Cardiac septum (tissue), 1 donor: ENCODE results near the gene MYOCD. TPM values are rescaled to one million over a fixed set of nuclear protein-coding genes. Genes with fewer than 3 reads are reported as not detected.
A peak's percentile ranks its signal among the peaks of the same experiment; 100 is the strongest.

Experiments used
- DNase-seq: peaks from one replicate; pipeline ENCODE4 v3.0.0-alpha.2; 2020; ENCODE audit warnings: low spot score
- intact Hi-C: fragments of 100-400 bp; cut with DNase I; formaldehyde crosslinking; loops from one replicate; pipeline ENCODE4 v1.14.0; 2022
- total RNA-seq: library from RNA; stranded (reverse); fragmentation: NEBNext Ultra II Directional; extraction: Animal tissue kit (Norgen Biotek cat#: 25700); gene quantifications from one replicate; pipeline ENCODE4 v1.2.1, GENCODE V29; 2021
- donor health status: DM: no; HTN: no; CAD: no.

MYOCD gene
- total RNA-seq, 1 donor from 2014 or later: 82.1 TPM

DNA sequence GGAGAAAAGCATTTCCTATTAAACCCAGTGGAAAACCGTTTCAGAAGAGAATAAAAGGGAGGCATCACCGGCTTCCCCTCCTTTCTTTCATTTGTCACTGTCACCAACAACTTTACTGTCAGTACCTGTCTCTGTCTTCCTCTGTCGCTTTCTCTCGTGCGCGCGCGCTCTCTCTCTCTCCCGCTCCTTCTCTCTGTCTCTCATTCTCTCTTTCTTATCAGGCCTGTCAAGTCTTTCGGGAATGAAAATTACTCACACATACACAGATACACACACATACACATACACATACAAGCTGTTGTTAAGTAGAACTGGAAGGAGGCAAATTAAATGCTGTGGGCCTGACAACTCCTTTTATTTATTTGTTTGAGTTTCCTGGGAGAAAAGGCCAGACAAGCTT is 17.6 kb downstream of the MYOCD start:
- intact Hi-C loops: no loop called here
- DNase-seq: no peak

DNA sequence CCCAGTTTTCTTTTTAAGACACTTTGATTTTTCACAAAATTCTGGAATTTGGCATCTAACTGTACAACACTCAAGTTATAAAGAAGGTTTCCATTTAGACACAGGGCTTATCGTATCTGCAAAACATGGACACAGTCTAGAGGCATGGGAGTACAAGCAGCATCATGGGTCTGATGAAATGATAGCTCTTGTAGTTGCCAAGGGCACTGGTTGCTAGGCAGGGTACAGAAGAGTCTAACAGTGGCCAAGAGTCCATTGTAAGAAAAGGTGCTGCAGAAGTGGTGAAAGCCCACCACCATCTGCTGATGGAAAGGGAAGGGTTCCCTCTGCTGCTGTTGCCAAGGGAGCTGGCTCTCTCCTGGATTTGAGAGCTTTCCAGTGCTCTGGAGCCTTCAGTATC is 20.8 kb downstream of the MYOCD start:
- intact Hi-C loops: no loop called here
- no peak for DNase-seq

DNA sequence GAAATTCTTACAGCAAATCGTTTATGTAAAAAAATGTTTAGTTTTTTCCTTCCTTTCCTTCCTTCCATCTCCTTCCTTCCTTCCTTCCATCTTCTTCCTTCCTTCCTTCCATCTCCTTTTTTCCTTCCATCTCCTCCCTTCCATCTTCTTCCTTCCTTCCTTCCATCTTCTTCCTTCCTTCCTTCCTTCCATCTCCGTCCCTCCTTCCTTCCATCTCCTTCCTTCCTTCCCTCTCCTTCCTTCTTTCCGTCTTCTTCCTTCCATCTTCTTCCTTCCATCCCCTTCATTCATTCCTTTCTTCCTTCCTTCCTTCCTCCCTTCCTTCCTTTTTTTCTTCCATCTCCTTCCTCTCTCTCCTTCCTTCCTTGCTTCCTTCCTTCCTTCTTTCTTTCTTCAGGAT is 22.7 kb downstream of the MYOCD start:
- no peak for DNase-seq
- intact Hi-C loops: no loop called here

GRCh38 chr17:12691173-12691572 is 25.5 kb downstream of the MYOCD start:
- no peak for DNase-seq
- intact Hi-C loops: no loop called here

DNA sequence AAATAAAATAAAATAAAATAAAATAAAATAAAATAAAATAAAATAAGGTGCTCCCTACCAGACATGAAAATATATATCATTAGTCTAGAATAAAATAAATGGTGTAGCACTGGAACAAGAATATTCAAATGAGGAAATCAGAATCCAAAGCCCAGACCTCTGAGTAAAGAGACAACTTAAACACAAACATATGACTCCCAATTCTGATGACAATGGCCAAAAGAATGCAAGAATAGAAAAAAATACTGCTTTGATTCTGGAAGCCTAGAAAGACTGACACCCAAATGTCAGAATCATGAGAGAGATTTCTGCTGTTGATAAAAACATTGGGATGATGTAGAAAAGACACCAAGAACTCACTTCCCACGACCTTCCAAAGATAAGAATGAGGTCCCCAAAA is 27.9 kb downstream of the MYOCD start:
- no peak for DNase-seq
- intact Hi-C loops: no loop called here

DNA sequence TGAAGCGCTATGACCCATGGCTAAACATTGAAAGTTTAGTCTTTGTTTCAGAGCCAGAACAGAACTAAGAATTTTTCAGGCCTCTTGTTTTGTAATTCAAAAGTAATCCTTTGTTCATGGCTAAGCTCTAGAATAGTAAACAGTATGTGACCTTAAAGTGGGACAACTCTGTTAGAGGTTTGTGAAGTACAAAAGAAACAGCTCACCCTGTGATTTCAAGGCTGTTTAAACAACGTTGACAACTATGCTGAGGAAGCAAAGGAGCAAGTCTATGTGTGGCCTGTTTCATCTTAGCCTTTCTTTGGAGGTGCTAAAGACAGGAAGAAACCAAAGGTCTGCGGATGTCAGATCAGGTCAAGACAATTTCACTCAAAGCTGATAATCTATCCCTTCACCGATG is 40.4 kb downstream of the MYOCD start:
- no peak for DNase-seq
- intact Hi-C loops: no loop called here

GRCh38 chr17:12709063-12709462 is 43.4 kb downstream of the MYOCD start:
- no peak for DNase-seq
- intact Hi-C loops: no loop called here

GRCh38 chr17:12712415-12712814 is 46.7 kb downstream of the MYOCD start:
- DNase-seq: no peak
- intact Hi-C loops: no loop called here

DNA sequence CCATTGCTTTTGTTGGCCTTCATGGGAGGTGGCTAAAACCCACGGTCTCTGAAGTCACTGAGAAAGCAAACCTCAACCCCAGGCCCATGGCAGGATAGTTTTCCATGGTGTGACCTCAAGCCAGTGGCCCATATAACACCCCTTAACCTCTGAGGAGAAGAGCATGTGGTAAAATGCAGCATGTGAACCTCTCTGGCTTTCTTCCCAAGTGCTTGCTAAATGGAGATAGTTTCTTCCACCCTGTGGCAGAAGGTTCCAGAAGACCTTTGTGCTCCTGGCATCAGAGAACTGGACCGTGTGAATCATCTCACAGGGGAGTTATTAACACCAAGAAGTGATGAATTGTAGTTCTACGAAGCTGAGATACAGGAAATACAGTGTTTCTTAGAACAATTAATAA is 47.3 kb downstream of the MYOCD start:
- DNase-seq: no peak
- intact Hi-C loops: no loop called here

DNA sequence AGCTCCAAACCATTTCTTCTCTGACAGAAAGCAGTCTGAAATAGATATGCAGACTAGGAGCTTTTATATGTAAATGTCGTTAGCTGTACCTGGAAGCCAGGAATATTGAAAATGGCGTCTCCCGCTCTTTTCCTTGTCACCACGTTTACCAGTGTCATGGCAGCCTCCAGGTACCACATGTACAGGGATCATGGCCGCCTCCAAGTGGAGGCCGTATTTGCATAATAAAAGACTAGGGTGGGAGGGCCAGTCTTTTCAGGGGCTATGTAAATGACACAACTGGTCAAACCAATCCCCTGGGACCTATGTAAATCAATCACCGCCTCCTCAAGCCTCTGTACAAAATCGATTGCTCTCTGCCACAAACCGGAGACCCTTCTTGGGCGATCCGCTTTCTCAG is 54.3 kb downstream of the MYOCD start:
- no peak for DNase-seq
- intact Hi-C loops: no loop called here

- intact Hi-C loops: no loop called here
- no peak for DNase-seq
Measured at GRCh38 chr17:12721581-12721980, 55.9 kb downstream of the MYOCD start.

GRCh38 chr17:12722282-12722681 is 56.6 kb downstream of the MYOCD start:
- DNase-seq: no peak
- intact Hi-C loops: no loop called here

- intact Hi-C loops: no loop called here
- DNase-seq: no peak
Measured at GRCh38 chr17:12726131-12726530, 60.4 kb downstream of the MYOCD start.

DNA sequence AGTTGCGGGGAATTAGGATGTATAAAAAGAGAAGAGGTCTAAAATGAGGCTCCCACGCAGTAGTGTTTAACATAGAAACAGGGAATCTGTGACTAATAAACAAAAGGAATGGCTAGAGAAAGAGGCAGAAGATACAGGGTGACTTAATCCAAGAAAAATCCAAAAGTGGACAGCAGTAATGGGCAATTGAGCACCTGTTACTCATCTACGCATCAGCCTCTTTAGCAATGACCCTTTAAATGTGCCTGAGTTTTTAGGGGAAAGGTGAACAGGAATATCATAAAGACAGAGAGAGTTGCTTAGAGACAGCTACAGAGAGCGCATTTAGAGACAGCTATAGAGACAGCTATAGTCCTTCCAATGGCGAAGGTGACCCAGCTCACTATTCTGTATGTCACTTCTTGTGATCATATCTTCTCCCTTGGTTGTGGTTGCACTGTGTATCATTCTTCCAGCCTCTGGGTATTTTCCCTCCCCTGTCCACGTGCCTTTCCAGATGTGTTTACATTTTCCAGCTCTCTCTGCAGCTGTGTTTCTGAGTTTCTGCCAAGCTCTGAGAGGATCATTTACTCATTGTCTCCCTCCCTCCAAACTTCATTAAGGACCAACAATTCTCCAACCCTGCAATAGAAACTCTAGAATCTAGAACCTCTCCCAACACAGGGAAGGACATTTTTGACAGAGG is 61.5 kb downstream of the MYOCD start:
- intact Hi-C loops: no loop called here
- DNase-seq: no peak

DNA sequence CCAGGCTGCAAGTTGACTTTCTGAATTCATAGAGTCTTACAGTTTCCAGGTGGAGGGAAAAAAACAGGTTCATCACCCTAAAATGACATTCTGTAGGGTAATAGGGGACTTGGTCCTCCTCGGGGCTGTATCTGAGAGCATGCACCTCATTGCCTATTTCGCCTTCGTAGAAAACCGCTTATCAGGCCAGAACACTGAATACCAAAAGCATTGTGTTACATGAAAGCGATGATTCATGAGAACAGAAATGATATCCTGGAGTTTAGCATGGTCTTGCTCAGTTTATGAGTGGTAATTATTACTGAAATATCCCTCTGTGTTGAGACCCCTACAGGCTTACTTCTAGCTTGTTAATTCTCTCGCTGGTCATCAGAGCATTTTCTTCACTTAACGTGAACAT is 62.2 kb downstream of the MYOCD start:
- DNase-seq: no peak
- intact Hi-C loops: no loop called here

- intact Hi-C loops: no loop called here
- no peak for DNase-seq
Measured at GRCh38 chr17:12729086-12729485, 63.4 kb downstream of the MYOCD start.

- intact Hi-C loops: loop anchor here (2.0 to 10.0 kb wide), 2 partner anchors 60 to 366 kb away; no protein-coding TSS in a partner anchor
- no peak for DNase-seq
Measured at GRCh38 chr17:12730421-12730820, 64.7 kb downstream of the MYOCD start.

DNA sequence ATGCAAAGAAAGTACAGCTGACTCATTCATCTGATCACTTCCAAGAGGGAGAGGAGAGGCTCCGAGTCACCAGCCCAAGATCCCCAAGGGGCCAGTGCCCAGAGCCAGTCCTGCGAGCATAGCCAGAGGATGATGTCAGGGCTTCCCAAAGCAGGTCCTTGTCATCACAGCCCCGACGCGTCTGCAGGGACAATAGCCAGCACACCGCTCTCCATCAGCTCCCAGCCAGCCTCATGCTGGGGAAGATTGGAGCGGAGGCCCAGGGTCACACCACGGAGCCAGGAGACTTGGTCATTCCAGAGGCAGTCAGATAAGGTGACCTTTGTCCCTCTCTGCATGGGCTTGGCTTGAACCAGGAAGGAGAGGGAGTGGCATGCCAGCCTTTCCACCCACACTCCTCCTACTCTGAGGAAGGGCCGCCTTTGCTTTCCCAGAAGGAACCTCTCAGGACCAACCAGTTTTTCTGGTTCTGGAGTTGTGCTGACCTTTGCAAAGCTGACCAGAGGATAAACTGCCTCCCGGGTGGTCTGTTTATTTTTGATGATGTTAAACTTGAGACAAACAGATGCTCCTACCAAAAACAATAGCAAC is 65.3 kb downstream of the MYOCD start:
- intact Hi-C loops: loop anchor here (2.0 to 10.0 kb wide), 2 partner anchors 60 to 366 kb away; no protein-coding TSS in a partner anchor
- DNase-seq: peak; percentile 93

DNA sequence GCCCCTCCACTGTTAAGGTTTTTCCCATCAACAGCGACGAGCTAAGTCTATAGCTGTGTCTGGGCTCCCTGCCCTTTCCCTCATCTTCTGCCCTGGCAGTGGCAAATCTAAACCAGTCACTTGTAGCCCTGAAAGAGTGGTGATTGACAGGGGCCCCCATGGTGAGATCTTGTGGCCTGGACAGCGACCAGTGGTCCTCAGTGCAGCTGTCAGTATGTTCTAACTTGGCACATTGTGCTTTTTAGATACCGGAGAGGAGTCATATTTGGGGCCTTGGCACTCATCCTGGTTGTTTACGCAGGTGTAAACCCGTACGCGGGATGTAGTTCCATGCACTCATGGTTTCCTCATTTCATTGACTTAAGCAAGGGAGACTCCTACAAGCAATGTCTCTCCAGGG is 66.1 kb downstream of the MYOCD start:
- no peak for DNase-seq
- intact Hi-C loops: loop anchor here (2.0 to 10.0 kb wide), 2 partner anchors 61 to 367 kb away; no protein-coding TSS in a partner anchor

GRCh38 chr17:12732366-12732765 is 66.7 kb downstream of the MYOCD start:
- intact Hi-C loops: loop anchor here (10.0 kb wide), 1 partner anchor 368 kb away; no protein-coding TSS in a partner anchor
- no peak for DNase-seq

- peak; percentile 85 for DNase-seq
- intact Hi-C loops: loop anchor here (10.0 kb wide), 1 partner anchor 370 kb away; no protein-coding TSS in a partner anchor
Measured at GRCh38 chr17:12734926-12735325, 69.2 kb downstream of the MYOCD start.
